B cell (primary cell): ENCODE results near the gene TIMP2. TPM values are rescaled to one million over a fixed set of nuclear protein-coding genes. Genes with fewer than 3 reads are reported as not detected.

Experiments used
- ATAC-seq: fragments of 200-7000 bp; cut with Tn5 transposase; one replicate; pipeline ENCODE4 v1.10.0; 2021; ENCODE audit warnings: low read depth, mild to moderate bottlenecking, moderate number of reproducible peaks, moderate library complexity
- CTCF ChIA-PET: fragments of 350-600 bp; sonication (Branson Sonifier 250); formaldehyde crosslinking; loops from one replicate; lab custom pipeline; 2021; ENCODE audit warnings: antibody characterized with exemption, inconsistent platforms; lab: Charles Lee
- POLR2A ChIA-PET: fragments of 350-600 bp; sonication (Branson Sonifier 250); formaldehyde crosslinking; loops from one replicate; lab custom pipeline; 2021; ENCODE audit warnings: antibody characterized with exemption; lab: Charles Lee
- DNase-seq: peaks from one replicate; pipeline ENCODE4 v3.0.0; 2013
- H2AFZ ChIP-seq: 2 replicates; pipeline ENCODE4 v1.6.1; 2012; ENCODE audit warnings: mild to moderate bottlenecking, low read depth, low read length; ENCODE audit not compliant: insufficient read depth, poor library complexity, severe bottlenecking
- H3K27ac ChIP-seq, 2 donors: 1 replicate in 1 of 2; 2 replicates in 1 of 2; pipeline ENCODE4 v1.5.1; 2012 to 2013; ENCODE audit warnings: low read length in 2 of 2, mild to moderate bottlenecking in 2 of 2, moderate library complexity in 1 of 2
- H3K27me3 ChIP-seq, 4 experiments: fragments of 200-600 bp in 1 of 4; sonication (generic) in 1 of 4; replicated peaks in 1 of 4; 1 replicate in 2 of 4; 2 replicates in 2 of 4; pipeline versions ENCODE4 v1.6.1 to v1.7.0; 2013 to 2016; ENCODE audit warnings: low read length in 3 of 4, mild to moderate bottlenecking in 2 of 4, mixed read lengths in 1 of 4, moderate library complexity in 1 of 4; ENCODE audit not compliant: insufficient read depth in 4 of 4, control insufficient read depth in 3 of 4; ENCODE audit errors: control extremely low read depth in 1 of 4
- H3K36me3 ChIP-seq, 2 experiments: replicated peaks in 1 of 2; 1 replicate in 1 of 2; 2 replicates in 1 of 2; pipeline versions ENCODE4 v1.6.1 to v1.7.1; 2013; ENCODE audit warnings: low read length in 1 of 2; ENCODE audit not compliant: insufficient read depth in 2 of 2, control insufficient read depth in 1 of 2; ENCODE audit errors: control extremely low read depth in 1 of 2, extremely low read depth in 1 of 2
- H3K4me1 ChIP-seq, 2 donors: fragments of 200-600 bp in 1 of 2; sonication (generic) in 1 of 2; 1 replicate in 1 of 2; 2 replicates in 1 of 2; pipeline versions ENCODE4 v1.5.1 to v1.6.1; 2013 to 2017; ENCODE audit warnings: low read length in 2 of 2; ENCODE audit not compliant: control insufficient read depth in 2 of 2, insufficient read depth in 2 of 2
- H3K4me2 ChIP-seq: replicated peaks from 2 replicates; pipeline ENCODE3; 2012; ENCODE audit warnings: mild to moderate bottlenecking, low read depth, low read length; ENCODE audit not compliant: poor library complexity, severe bottlenecking
- H3K4me3 ChIP-seq, 5 experiments: fragments of 200-600 bp in 1 of 5; sonication (generic) in 1 of 5; 1 replicate in 3 of 5; 2 replicates in 2 of 5; pipeline versions ENCODE4 v1.5.1 to v1.7.0; 2011 to 2016; ENCODE audit warnings: low read length in 4 of 5, mild to moderate bottlenecking in 4 of 5, low read depth in 2 of 5, control low read depth in 1 of 5, moderate library complexity in 1 of 5; ENCODE audit not compliant: insufficient read depth in 1 of 5; ENCODE audit errors: control extremely low read depth in 1 of 5, extremely low read depth in 1 of 5
- H3K79me2 ChIP-seq: fragments of 200-600 bp; sonication (generic); one replicate; pipeline ENCODE4 v1.6.0; 2016; ENCODE audit warnings: low read length; ENCODE audit not compliant: control insufficient read depth, insufficient read depth
- H3K9ac ChIP-seq: fragments of 200-600 bp; sonication (generic); 2 replicates; pipeline ENCODE4 v1.6.1; 2017; ENCODE audit warnings: mild to moderate bottlenecking, low read length, moderate library complexity
- H3K9me3 ChIP-seq, 3 donors: one replicate each; pipeline versions ENCODE4 v1.6.1 to v1.7.1; 2013; ENCODE audit warnings: low read length in 2 of 3; ENCODE audit not compliant: control insufficient read depth in 2 of 3, insufficient read depth in 1 of 3; ENCODE audit errors: control extremely low read depth in 1 of 3
- H4K20me1 ChIP-seq: 2 replicates; pipeline ENCODE4 v1.6.0; 2012; ENCODE audit warnings: mild to moderate bottlenecking, low read length; ENCODE audit not compliant: insufficient read depth, control insufficient read depth, poor library complexity, severe bottlenecking
- H3K27ac Mint-ChIP-seq: one replicate; pipeline ENCODE4 v1.8.0; 2021; ENCODE audit warnings: mixed read lengths
- H3K27me3 Mint-ChIP-seq: one replicate; pipeline ENCODE4 v1.8.0; 2021; ENCODE audit warnings: mixed read lengths
- H3K4me1 Mint-ChIP-seq: one replicate; pipeline ENCODE4 v1.8.0; 2021; ENCODE audit warnings: mixed read lengths
- H3K4me3 Mint-ChIP-seq: one replicate; pipeline ENCODE4 v1.8.0; 2021; ENCODE audit warnings: mixed read lengths
- H3K9me3 Mint-ChIP-seq: one replicate; pipeline ENCODE4 v1.8.0; 2022; ENCODE audit warnings: mixed read lengths; ENCODE audit not compliant: insufficient read depth
- CTCF ChIP-seq: fragments of 200-600 bp; IDR thresholded peaks from one replicate; pipeline ENCODE4 v1.8.0; 2022; ENCODE audit warnings: antibody characterized with exemption, mild to moderate bottlenecking
- EZH2 ChIP-seq: IDR thresholded peaks from 2 replicates; pipeline ENCODE4 v1.6.1; 2012; ENCODE audit warnings: borderline replicate concordance, low read depth, mild to moderate bottlenecking, moderate library complexity, low read length; ENCODE audit not compliant: insufficient read depth, poor library complexity, severe bottlenecking
- WGBS: methylation state at CpG from one replicate; pipeline ENCODE4 v1.1.5; 2013; ENCODE audit warnings: missing lambda C conversion rate; ENCODE audit not compliant: insufficient coverage; 5-methylcytosine and 5-hydroxymethylcytosine counted together
- intact Hi-C: fragments of 100-400 bp; cut with micrococcal nuclease; formaldehyde crosslinking; loops from one replicate; pipeline ENCODE4 v1.10.0; 2022
- polyA plus RNA-seq: library from polyadenylated mRNA; depleted of rRNA; stranded (reverse); fragments of >200 nt; gene quantifications from 2 replicates; pipeline ENCODE4 v1.2.3, GENCODE V29; 2012
- total RNA-seq, 2 donors: library from RNA; stranded (reverse); fragments of 120-200 nt in 1 of 2; gene quantifications; 1 replicate in 1 of 2; 2 replicates in 1 of 2; pipeline versions ENCODE4 v1.2.3 to v1.2.4, GENCODE V29; 2013 to 2022

Gene TIMP2
- total and polyA plus RNA-seq, 2 donors (not counting 1 experiment from before 2014, with no cell fraction given), result 4.8 to 10.0 TPM

GRCh38 chr17:78918979-78919378 lies 6.2 kb downstream of the TIMP2 start:
- Histone ChIP-seq H4K20me1 (no peaks in the 10 kb centered on the region), H3K79me2 (peaks cover 9% of the 10 kb centered on the region), H3K36me3 (no peaks in the 10 kb centered on the region), H3K9me3 (no peaks in the 10 kb centered on the region), H3K4me1 (peaks cover 16 to 24% of the 10 kb centered on the region in 2 donors), H3K27ac (no peak overlapping the region), H3K9ac (no peak overlapping the region), H3K27me3 (peaks cover 0 to 3% (median 0%) of the 10 kb centered on the region in 4 experiments), H2AFZ (no peak overlapping the region), H3K4me2 (no peak overlapping the region), H3K4me3 (no peak overlapping the region)
- ATAC-seq (no peak), DNase-seq (no peak)
- no peaks in the 10 kb centered on the region for H3K9me3 Mint-ChIP-seq
- TF ChIP-seq CTCF (no peak), EZH2 (no peak)
- ChIA-PET CTCF (interaction anchor here (0.7 kb wide), 1 partner anchor 53 kb away, joined by 3 read pairs; no protein-coding TSS in a partner anchor), POLR2A (no interaction called here)
- WGBS, result 95% methylated on average over 14 of the region's 14 CpGs
- H3K27ac Mint-ChIP-seq, result no peak overlapping the region
- H3K4me1 Mint-ChIP-seq, result peaks cover 16% of the 10 kb centered on the region
- H3K27me3 Mint-ChIP-seq, result peaks cover 7% of the 10 kb centered on the region
- intact Hi-C loops, result no loop called here
- no peak overlapping the region for H3K4me3 Mint-ChIP-seq

GRCh38 chr17:78917451-78918275 lies 7.5 kb downstream of the TIMP2 start:
- Mint-ChIP-seq H3K9me3 (no peaks in the 10 kb centered on the region), H3K27ac (no peak overlapping the region), H3K27me3 (peaks cover 3% of the 10 kb centered on the region), H3K4me1 (peaks cover 7% of the 10 kb centered on the region), H3K4me3 (no peak overlapping the region)
- intact Hi-C loops, result no loop called here
- Histone ChIP-seq H3K27me3 (no peaks in the 10 kb centered on the region), H3K4me3 (no peak overlapping the region), H3K4me1 (peaks cover 10 to 11% of the 10 kb centered on the region in 2 donors), H3K79me2 (peaks cover 9% of the 10 kb centered on the region), H3K36me3 (no peaks in the 10 kb centered on the region), H2AFZ (no peak overlapping the region), H3K9me3 (no peaks in the 10 kb centered on the region), H3K9ac (no peak overlapping the region), H3K4me2 (no peak overlapping the region), H4K20me1 (no peaks in the 10 kb centered on the region), H3K27ac (no peak overlapping the region)
- WGBS, result 65% methylated on average over 16 of the region's 21 CpGs
- ChIA-PET CTCF (no interaction called here), POLR2A (no interaction called here)
- ATAC-seq, result no peak
- no peak for TF ChIP-seq EZH2
- no peak for TF ChIP-seq CTCF
- DNase-seq, result no peak
